Activated B cell treated with CpG ODN at 0.5 μM for 24 hours (primary cell): ENCODE data around the gene ELP4. TPM values are rescaled to one million over a fixed set of nuclear protein-coding genes. Genes with fewer than 3 reads are reported as not detected.

ENCODE experiments used
- ATAC-seq: fragments of 200-7000 bp; cut with Tn5 transposase; one replicate; pipeline ENCODE4 v1.10.0; 2021; ENCODE audit warnings: low read depth, mild to moderate bottlenecking, moderate library complexity
- CTCF ChIA-PET: fragments of 350-600 bp; sonication (Branson Sonifier 250); formaldehyde crosslinking; loops from one replicate; lab custom pipeline; 2021; ENCODE audit warnings: antibody characterized with exemption; lab: Charles Lee
- POLR2A ChIA-PET: fragments of 350-600 bp; sonication (Branson Sonifier 250); formaldehyde crosslinking; loops from one replicate; lab custom pipeline; 2021; ENCODE audit warnings: antibody characterized with exemption; lab: Charles Lee
- DNase-seq: peaks from one replicate; pipeline ENCODE4 v3.0.0; 2022
- H3K27ac Mint-ChIP-seq: one replicate; pipeline ENCODE4 v1.8.0; 2020; ENCODE audit warnings: mixed read lengths
- H3K27me3 Mint-ChIP-seq: one replicate; pipeline ENCODE4 v1.8.0; 2021; ENCODE audit warnings: mixed read lengths
- H3K36me3 Mint-ChIP-seq: one replicate; pipeline ENCODE4 v1.8.0; 2021; ENCODE audit warnings: low read depth, mixed read lengths
- H3K4me1 Mint-ChIP-seq: one replicate; pipeline ENCODE4 v1.8.0; 2021; ENCODE audit warnings: mixed read lengths
- H3K4me3 Mint-ChIP-seq: one replicate; pipeline ENCODE4 v1.8.0; 2020; ENCODE audit warnings: mild to moderate bottlenecking, mixed read lengths
- H3K9me3 Mint-ChIP-seq: one replicate; pipeline ENCODE4 v1.8.0; 2020; ENCODE audit warnings: mixed read lengths
- intact Hi-C: fragments of 100-400 bp; cut with micrococcal nuclease; formaldehyde crosslinking; loops from one replicate; pipeline ENCODE4 v1.15.1; 2024
- total RNA-seq: library from RNA; stranded (reverse); gene quantifications from 2 replicates; pipeline ENCODE4 v1.2.3, GENCODE V29; 2022
- TF ChIP-seq, protein P1 (sequence below): fragments of 200-600 bp; IDR thresholded peaks from one replicate; pipeline ENCODE4 v1.8.0; 2022; ENCODE audit warnings: antibody characterized with exemption, mild to moderate bottlenecking

Gene ELP4
- total RNA-seq, 1 donor from 2014 or later = 25.5 TPM

DNA sequence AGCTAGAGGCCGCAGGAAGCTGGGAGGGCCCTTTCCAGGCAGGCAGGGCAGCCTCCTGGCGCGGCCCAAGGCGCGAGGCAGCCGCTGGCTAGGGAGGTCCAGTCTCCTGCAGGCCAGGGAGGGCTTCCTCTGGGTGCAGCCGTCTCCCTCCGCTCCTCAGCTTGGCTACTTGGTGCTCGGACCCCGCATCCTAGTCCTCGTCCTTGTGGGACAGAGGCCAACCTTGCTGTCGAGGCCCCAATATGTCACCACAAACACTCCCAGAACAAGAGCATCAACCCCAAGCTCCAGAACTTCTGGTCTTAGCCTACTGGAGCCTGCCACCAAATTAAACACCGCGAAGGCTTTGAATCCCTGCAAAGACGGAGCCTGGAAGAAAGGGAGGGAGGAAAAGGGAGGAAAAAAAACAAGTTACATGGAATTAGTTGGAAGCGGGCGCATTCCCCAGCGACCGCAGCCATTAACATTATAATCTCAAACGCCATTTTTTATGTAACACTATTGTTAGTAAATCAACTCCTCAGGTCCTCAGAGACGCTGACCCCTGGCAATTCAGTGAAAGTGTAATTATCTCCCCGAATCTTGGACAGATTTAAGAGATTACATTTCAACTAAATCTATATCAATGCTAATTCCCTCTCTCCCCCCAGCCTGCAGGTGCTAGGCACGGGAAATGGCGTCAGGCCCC is 314.2 kb downstream of the ELP4 start:
- DNase-seq (no peak), ATAC-seq (no peak)
- Mint-ChIP-seq H3K4me1 (no peaks in the 10 kb centered on the region), H3K9me3 (no peaks in the 10 kb centered on the region), H3K27me3 (peaks cover 65% of the 10 kb centered on the region), H3K27ac (no peak overlapping the region), H3K36me3 (no peaks in the 10 kb centered on the region), H3K4me3 (no peak overlapping the region)
- ChIA-PET POLR2A (no interaction called here), CTCF (no interaction called here)
- TF ChIP-seq, protein P1, sequence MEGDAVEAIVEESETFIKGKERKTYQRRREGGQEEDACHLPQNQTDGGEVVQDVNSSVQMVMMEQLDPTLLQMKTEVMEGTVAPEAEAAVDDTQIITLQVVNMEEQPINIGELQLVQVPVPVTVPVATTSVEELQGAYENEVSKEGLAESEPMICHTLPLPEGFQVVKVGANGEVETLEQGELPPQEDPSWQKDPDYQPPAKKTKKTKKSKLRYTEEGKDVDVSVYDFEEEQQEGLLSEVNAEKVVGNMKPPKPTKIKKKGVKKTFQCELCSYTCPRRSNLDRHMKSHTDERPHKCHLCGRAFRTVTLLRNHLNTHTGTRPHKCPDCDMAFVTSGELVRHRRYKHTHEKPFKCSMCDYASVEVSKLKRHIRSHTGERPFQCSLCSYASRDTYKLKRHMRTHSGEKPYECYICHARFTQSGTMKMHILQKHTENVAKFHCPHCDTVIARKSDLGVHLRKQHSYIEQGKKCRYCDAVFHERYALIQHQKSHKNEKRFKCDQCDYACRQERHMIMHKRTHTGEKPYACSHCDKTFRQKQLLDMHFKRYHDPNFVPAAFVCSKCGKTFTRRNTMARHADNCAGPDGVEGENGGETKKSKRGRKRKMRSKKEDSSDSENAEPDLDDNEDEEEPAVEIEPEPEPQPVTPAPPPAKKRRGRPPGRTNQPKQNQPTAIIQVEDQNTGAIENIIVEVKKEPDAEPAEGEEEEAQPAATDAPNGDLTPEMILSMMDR = no peak
- intact Hi-C loops = no loop called here

DNA sequence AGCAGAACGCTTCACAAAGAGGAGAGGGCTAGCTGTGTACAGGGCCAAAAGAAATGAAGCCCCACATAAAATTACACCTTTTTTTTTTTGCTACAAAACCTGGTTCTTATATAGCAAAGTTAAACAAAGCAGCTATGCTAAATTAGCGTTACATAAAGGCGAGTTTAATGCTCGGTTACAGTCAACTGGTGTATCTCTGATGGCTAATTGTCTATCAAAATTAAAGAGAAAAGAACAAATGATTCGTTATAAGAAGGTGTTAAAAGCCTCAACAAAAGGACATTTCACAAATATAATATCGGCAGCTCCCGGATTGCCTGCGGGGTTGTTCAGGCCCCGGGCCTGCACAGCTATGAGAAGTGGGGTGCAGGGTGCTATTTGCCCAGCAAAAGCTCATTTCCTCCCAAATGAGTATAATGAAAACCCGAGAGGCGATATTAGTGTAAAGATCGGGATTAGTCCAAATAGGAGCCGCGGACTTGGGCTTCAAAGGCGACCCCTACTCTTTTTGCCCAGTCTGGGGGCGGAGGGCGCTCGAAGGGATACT is 314.8 kb downstream of the ELP4 start:
- ATAC-seq = no peak
- Mint-ChIP-seq H3K36me3 (no peaks in the 10 kb centered on the region), H3K9me3 (no peaks in the 10 kb centered on the region), H3K27ac (no peak overlapping the region), H3K27me3 (peaks cover 66% of the 10 kb centered on the region), H3K4me1 (no peaks in the 10 kb centered on the region), H3K4me3 (no peak overlapping the region)
- ChIA-PET CTCF (no interaction called here), POLR2A (no interaction called here)
- DNase-seq = no peak
- TF ChIP-seq, protein P1 = no peak
- intact Hi-C loops = no loop called here

DNA sequence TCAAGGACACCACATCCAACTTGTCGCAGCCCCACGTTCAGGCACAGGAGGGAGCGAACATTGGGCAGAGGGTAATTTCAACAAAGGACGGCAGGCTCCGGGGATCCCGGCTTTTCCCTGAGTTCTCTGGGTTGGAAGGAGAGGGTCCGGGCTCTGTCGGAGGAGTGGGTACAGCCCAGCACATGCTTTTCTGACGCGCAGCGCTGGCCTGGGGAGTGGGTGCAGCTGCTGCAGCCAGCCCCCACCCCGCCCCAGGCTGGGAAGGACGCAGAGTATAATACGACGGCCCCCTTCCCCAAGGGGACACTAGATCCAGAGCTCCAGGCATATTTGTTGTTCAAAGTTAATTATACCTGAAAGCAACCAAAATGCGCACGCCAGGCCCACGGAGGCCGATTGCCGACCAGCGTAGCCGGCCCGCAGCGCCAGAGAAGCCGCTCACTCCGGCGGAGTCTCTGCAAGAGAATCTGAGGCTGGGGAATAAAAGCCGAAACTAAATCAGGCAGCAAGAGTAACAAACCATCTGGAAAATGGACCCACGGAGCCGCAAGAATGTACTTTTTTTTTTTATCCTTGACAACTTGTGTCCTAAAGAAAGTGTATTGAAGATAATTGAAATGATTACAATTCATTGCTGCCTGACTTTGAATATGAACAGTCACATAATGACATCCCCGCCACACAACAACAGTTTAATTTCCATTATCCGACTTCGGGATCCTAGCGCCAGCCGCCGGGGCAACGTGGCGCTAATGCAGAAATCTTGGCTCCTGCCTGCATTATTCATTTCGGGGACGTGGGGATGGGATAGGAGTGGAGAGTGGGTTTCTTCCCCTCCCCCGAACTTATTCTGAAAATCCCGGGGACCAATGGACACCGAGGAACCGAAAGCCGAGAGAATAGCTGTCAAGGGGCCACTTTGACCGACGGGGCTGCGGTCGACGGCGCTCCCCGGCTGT is 315.6 kb downstream of the ELP4 start:
- ChIA-PET CTCF (no interaction called here), POLR2A (no interaction called here)
- ATAC-seq = no peak
- Mint-ChIP-seq H3K4me3 (no peak overlapping the region), H3K4me1 (no peaks in the 10 kb centered on the region), H3K36me3 (no peaks in the 10 kb centered on the region), H3K27ac (no peak overlapping the region), H3K9me3 (no peaks in the 10 kb centered on the region), H3K27me3 (peaks cover 69% of the 10 kb centered on the region)
- intact Hi-C loops = no loop called here
- no peak for DNase-seq
- TF ChIP-seq, protein P1 = no peak

DNA sequence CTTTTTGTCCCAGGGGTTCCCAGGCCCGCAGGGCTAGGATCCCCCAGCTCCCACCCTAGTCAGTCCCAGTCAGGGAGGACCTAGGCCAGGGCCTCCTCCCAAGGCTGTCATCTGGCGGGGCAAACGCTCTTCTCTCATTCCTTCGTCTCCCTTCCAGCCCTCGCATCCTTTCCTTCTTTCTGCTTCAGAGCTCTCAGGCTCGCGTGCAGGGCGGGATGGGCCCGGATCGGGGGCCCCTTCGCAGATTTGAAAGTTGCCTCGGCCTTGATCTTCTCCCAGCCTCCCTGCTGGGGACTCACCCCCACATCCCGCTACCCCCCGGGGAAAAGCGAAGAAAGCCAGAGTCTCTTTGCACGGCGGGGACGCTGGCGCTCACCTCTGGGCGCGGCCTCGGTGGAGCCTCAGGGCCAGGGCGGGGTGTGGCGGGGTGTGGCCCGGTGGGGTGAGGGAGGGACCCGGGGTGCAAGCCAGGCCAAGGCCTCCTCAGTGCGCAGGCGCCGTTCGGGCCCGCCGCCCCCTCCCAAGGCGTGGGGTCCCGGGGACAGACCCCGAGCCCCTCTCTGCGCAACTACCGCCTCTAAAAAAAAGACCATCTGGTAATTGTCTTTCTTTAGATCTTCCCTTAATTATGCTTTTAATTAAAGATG is 316.4 kb downstream of the ELP4 start:
- POLR2A ChIA-PET = no interaction called here
- CTCF ChIA-PET = no interaction called here
- H3K9me3 Mint-ChIP-seq = no peaks in the 10 kb centered on the region
- intact Hi-C loops = no loop called here
- peaks cover 66% of the 10 kb centered on the region for H3K27me3 Mint-ChIP-seq
- H3K27ac Mint-ChIP-seq = no peak overlapping the region
- no peak for DNase-seq
- H3K4me3 Mint-ChIP-seq = no peak overlapping the region
- no peaks in the 10 kb centered on the region for H3K4me1 Mint-ChIP-seq
- no peak for ATAC-seq
- TF ChIP-seq, protein P1 = no peak
- H3K36me3 Mint-ChIP-seq = no peaks in the 10 kb centered on the region
